Gastrocnemius medialis (tissue), 4 donors: Measurements from ENCODE around the gene CERS3. TPM values are rescaled to one million over a fixed set of nuclear protein-coding genes. Genes with fewer than 3 reads are reported as not detected.
"Not testable (repeated sequence)": the region's sequence is repeated elsewhere in the genome, so short reads cannot be mapped to it uniquely, and the experiment has no call there.

Experiments
- ATAC-seq, 2 donors: fragments of 150-250 bp; one replicate each; pipeline ENCODE4 v1.9.1; 2016
- DNase-seq, 2 donors: peaks; one replicate each; pipeline ENCODE4 v3.0.0-alpha.2; 2019
- H3K27ac ChIP-seq, 4 donors: fragments of 200-600 bp; sonication (generic); 1 replicate in 1 of 4; 2 replicates in 3 of 4; pipeline ENCODE4 v1.5.1; 2016 to 2018; ENCODE audit warnings: mild to moderate bottlenecking in 2 of 4, moderate library complexity in 1 of 4
- H3K27me3 ChIP-seq, 3 donors: fragments of 200-600 bp; sonication (generic) in 2 of 3; 1 replicate in 1 of 3; 2 replicates in 2 of 3; pipeline versions ENCODE4 v1.5.1 to v1.6.0; 2016 to 2019; ENCODE audit warnings: mild to moderate bottlenecking in 1 of 3, moderate library complexity in 1 of 3
- H3K36me3 ChIP-seq, 2 donors: fragments of 200-600 bp; sonication (generic) in 1 of 2; one replicate each; pipeline ENCODE4 v1.5.1; 2017 to 2018
- H3K4me1 ChIP-seq, 2 donors: fragments of 200-600 bp; sonication (generic) in 1 of 2; one replicate each; pipeline ENCODE4 v1.5.1; 2016 to 2017; ENCODE audit warnings: mild to moderate bottlenecking in 2 of 2
- H3K4me3 ChIP-seq, 4 donors: fragments of 200-600 bp; sonication (generic) in 3 of 4; 1 replicate in 1 of 4; 2 replicates in 3 of 4; pipeline ENCODE4 v1.5.1; 2016 to 2019; ENCODE audit warnings: mild to moderate bottlenecking in 2 of 4
- H3K9me3 ChIP-seq, 3 donors: fragments of 200-600 bp; sonication (generic) in 2 of 3; 1 replicate in 1 of 3; 2 replicates in 2 of 3; pipeline ENCODE4 v1.5.1; 2016 to 2019
- CTCF ChIP-seq, 5 experiments: fragments of 450-650 bp in 3 of 5; fragments of 200-600 bp in 2 of 5; sonication (generic) in 2 of 5; IDR thresholded peaks in 4 of 5; conservative IDR thresholded peaks in 1 of 5; 1 replicate in 4 of 5; 2 replicates in 1 of 5; pipeline ENCODE4 v1.5.1; 2016 to 2019; ENCODE audit warnings: antibody characterized with exemption in 5 of 5, mild to moderate bottlenecking in 3 of 5, moderate library complexity in 3 of 5
- POLR2A ChIP-seq, 2 donors: fragments of 450-650 bp; IDR thresholded peaks; one replicate each; pipeline ENCODE4 v1.6.1; 2017; ENCODE audit warnings: antibody characterized with exemption in 2 of 2, mild to moderate bottlenecking in 2 of 2, moderate library complexity in 2 of 2
- in situ Hi-C, 4 donors: fragments of 200-750 bp; cut with MboI; loops; one replicate each; pipeline versions ENCODE4 v1.15.0 to v1.8.0; 2017; ENCODE audit warnings: low sequenced_read_pairs in 4 of 4
- intact Hi-C: fragments of 100-400 bp; cut with DNase I; formaldehyde crosslinking; loops from one replicate; pipeline ENCODE4 v1.15.1; 2023; ENCODE audit warnings: low total_unique reads
- total RNA-seq, 4 donors: library from RNA; depleted of rRNA; stranded (reverse); fragments of >200 nt; gene quantifications; one replicate each; pipeline versions ENCODE4 v1.1.0 to v1.2.3, GENCODE V29; 2016

Gene CERS3
- total RNA-seq, 4 donors from 2014 or later: 0.52 to 0.97 TPM; not detected in 2

- intact Hi-C loops (no loop called here), in situ Hi-C loops (no loop called here)
- Histone ChIP-seq H3K36me3 (no peaks in the 10 kb centered on the region), H3K27me3 (no peaks in the 10 kb centered on the region), H3K27ac (no peak overlapping the region), H3K9me3 (peaks cover 0 to 16% (median 0%) of the 10 kb centered on the region in 3 donors), H3K4me1 (no peaks in the 10 kb centered on the region), H3K4me3 (no peak overlapping the region)
- ATAC-seq (no peak), DNase-seq (no peak)
- no peak for TF ChIP-seq POLR2A (IDR thresholded peaks at IDR 0.05)
- no peak for TF ChIP-seq CTCF (IDR thresholded peaks at IDR 0.05 in 4 of 5, conservative IDR thresholded peaks at IDR 0.05 in 1 of 5)
These were observed 71.5 kb downstream of the CERS3 start for GRCh38 chr15:100457201-100457600.

GRCh38 chr15:100454148-100454547 is 74.6 kb downstream of the CERS3 start:
- H3K27me3 ChIP-seq: no peaks in the 10 kb centered on the region
- ATAC-seq (no peak), DNase-seq (no peak)
- no peaks in the 10 kb centered on the region for H3K4me1 ChIP-seq
- intact Hi-C loops: no loop called here
- no peaks in the 10 kb centered on the region for H3K36me3 ChIP-seq
- no peak overlapping the region for H3K27ac ChIP-seq
- no peak for TF ChIP-seq POLR2A (IDR thresholded peaks at IDR 0.05)
- no peak for TF ChIP-seq CTCF (IDR thresholded peaks at IDR 0.05 in 4 of 5, conservative IDR thresholded peaks at IDR 0.05 in 1 of 5)
- no peak overlapping the region for H3K4me3 ChIP-seq
- peaks cover 0 to 16% (median 0%) of the 10 kb centered on the region in 3 donors for H3K9me3 ChIP-seq
- in situ Hi-C loops: no loop called here

DNA sequence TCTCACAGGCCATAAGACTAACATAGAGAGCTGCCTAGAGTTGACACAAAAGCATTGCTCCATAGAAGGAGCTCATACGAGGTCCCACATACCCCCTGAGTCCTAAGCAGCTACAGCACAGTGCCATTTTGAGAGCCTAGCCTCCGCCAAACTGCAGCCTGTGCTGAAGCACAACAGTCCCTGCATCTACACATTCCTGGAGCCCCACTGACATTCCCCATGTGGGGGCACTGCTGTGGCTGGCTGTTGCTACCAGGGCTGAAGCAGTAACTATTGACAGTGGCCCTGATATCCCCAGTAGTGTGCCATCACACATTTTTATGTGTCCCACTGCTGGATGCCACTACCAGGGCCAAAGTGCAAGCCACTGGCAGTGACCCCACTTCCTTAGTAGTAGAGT is 80.3 kb downstream of the CERS3 start:
- in situ Hi-C loops: loop anchor here in 1 of 4 donors (25.0 kb wide), 1 partner anchor 114 kb away; no protein-coding TSS in a partner anchor
- ATAC-seq (no peak), DNase-seq (no peak)
- intact Hi-C loops: no loop called here
- no peaks in the 10 kb centered on the region for H3K4me1 ChIP-seq
- no peaks in the 10 kb centered on the region for H3K36me3 ChIP-seq
- H3K4me3 ChIP-seq: no peak overlapping the region
- no peak overlapping the region for H3K27ac ChIP-seq
- no peaks in the 10 kb centered on the region for H3K9me3 ChIP-seq
- no peaks in the 10 kb centered on the region for H3K27me3 ChIP-seq
- no peak for TF ChIP-seq POLR2A (IDR thresholded peaks at IDR 0.05)
- TF ChIP-seq CTCF (IDR thresholded peaks at IDR 0.05 in 4 of 5, conservative IDR thresholded peaks at IDR 0.05 in 1 of 5): no peak

- H3K9me3 ChIP-seq, H3K4me1 ChIP-seq, DNase-seq, H3K4me3 ChIP-seq, ATAC-seq, H3K27ac ChIP-seq, intact Hi-C loops, H3K36me3 ChIP-seq, H3K27me3 ChIP-seq: not testable (repeated sequence)
- in situ Hi-C loops: loop anchor here in 1 of 4 donors (25.0 kb wide), 1 partner anchor 121 kb away; no protein-coding TSS in a partner anchor
These were observed 87.7 kb downstream of the CERS3 start for GRCh38 chr15:100441063-100441462.

- intact Hi-C loops (no loop called here), in situ Hi-C loops (loop anchor here in 1 of 4 donors (25.0 kb wide), 1 partner anchor 123 kb away; no protein-coding TSS in a partner anchor)
- Histone ChIP-seq H3K27me3 (no peaks in the 10 kb centered on the region), H3K9me3 (no peaks in the 10 kb centered on the region), H3K36me3 (no peaks in the 10 kb centered on the region), H3K4me3 (no peak overlapping the region), H3K4me1 (peaks cover 3 to 6% of the 10 kb centered on the region in 2 donors), H3K27ac (no peak overlapping the region)
- no peak for ATAC-seq
- DNase-seq: no peak
- TF ChIP-seq CTCF (IDR thresholded peaks at IDR 0.05 in 4 of 5, conservative IDR thresholded peaks at IDR 0.05 in 1 of 5): no peak
- no peak for TF ChIP-seq POLR2A (IDR thresholded peaks at IDR 0.05)
These were observed 89.2 kb downstream of the CERS3 start for GRCh38 chr15:100439514-100439913.
